OCI-LY3 (cell line): Measurements from ENCODE around the gene SLC45A2.

ENCODE experiments used
- H2AFZ ChIP-seq: fragments of 200-600, 300-600 bp; shearing (Covaris generic); 2 replicates; pipeline ENCODE4 v1.6.0; 2014; ENCODE audit warnings: antibody characterized with exemption, low read depth, low read length
- H3K27ac ChIP-seq: fragments of 200-600, 300-600 bp; sonication (generic); 2 replicates; pipeline ENCODE4 v1.5.1; 2014; ENCODE audit warnings: mild to moderate bottlenecking, low read length, moderate library complexity, mixed read lengths
- H3K27me3 ChIP-seq: fragments of 200-600, 300-600 bp; sonication (generic); 2 replicates; pipeline ENCODE4 v1.6.1; 2014; ENCODE audit warnings: low read depth, low read length, mixed read lengths
- H3K36me3 ChIP-seq: fragments of 200-600, 300-600 bp; sonication (generic); replicated peaks from 2 replicates; pipeline ENCODE3; 2014; ENCODE audit warnings: low read depth, low read length, mixed read lengths
- H3K4me1 ChIP-seq: fragments of 300-600, 200-600 bp; sonication (generic); 2 replicates; pipeline ENCODE4 v1.6.1; 2014; ENCODE audit warnings: low read length, mixed read lengths
- H3K4me2 ChIP-seq: fragments of 200-600, 300-600 bp; sonication (generic); 2 replicates; pipeline ENCODE4 v1.6.1; 2014; ENCODE audit warnings: low read length, mixed read lengths
- H3K4me3 ChIP-seq: fragments of 300-600, 200-600 bp; sonication (generic); 2 replicates; pipeline ENCODE4 v1.5.1; 2014; ENCODE audit warnings: antibody characterized with exemption, mild to moderate bottlenecking, low read length, moderate library complexity
- H3K79me2 ChIP-seq: fragments of 300-600, 200-600 bp; shearing (Covaris generic); 2 replicates; pipeline ENCODE4 v1.6.1; 2014; ENCODE audit warnings: mild to moderate bottlenecking, low read length, mixed read lengths
- H3K9ac ChIP-seq: fragments of 300-600, 200-600 bp; shearing (Covaris generic); 2 replicates; pipeline ENCODE4 v1.6.0; 2014; ENCODE audit warnings: mild to moderate bottlenecking, low read length, moderate library complexity
- H3K9me3 ChIP-seq: fragments of 200-600, 300-600 bp; shearing (Covaris generic); 2 replicates; pipeline ENCODE4 v1.6.1; 2014; ENCODE audit warnings: low read length, mixed read lengths; ENCODE audit not compliant: insufficient read depth
- H4K20me1 ChIP-seq: fragments of 200-600, 300-600 bp; sonication (generic); 2 replicates; pipeline ENCODE4 v1.6.1; 2016; ENCODE audit warnings: low read length, mixed read lengths; ENCODE audit not compliant: insufficient read depth
- CTCF ChIP-seq: fragments of 200-600, 300-600 bp; sonication (generic); IDR thresholded peaks from 2 replicates; pipeline ENCODE4 v1.5.1; 2014; ENCODE audit warnings: antibody characterized with exemption, low read length, low read depth
- EZH2phosphoT487 ChIP-seq: fragments of 200-600 bp; shearing (Covaris generic); IDR thresholded peaks from 2 replicates; pipeline ENCODE4 v1.6.1; 2018; ENCODE audit warnings: antibody characterized with exemption, mixed run types, low read depth

SLC45A2 gene

DNA sequence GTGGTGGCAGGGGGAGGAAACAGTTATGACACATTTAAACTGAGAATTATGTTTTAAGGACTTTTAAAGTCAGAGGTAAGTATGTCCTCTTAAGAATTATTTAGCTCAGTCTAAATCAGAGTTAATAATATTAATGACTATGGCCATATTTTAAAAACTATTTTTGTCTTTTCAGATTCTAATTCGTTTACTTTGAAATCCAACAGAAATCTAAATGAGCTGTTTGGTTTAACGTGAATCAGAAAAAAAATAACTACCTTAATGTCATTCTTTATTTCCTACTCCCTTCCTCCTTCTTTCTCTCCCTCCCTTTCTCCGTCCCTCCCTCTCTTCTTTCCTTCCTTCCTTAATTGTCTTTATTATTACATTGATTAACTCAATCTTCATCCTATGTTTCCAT, 43.9 kb upstream of the SLC45A2 start:
- no peak overlapping the region for H3K4me2 ChIP-seq
- no peaks in the 10 kb centered on the region for H3K9me3 ChIP-seq
- no peak overlapping the region for H3K4me3 ChIP-seq
- no peak overlapping the region for H3K9ac ChIP-seq
- H2AFZ ChIP-seq: no peak overlapping the region
- H3K79me2 ChIP-seq: no peaks in the 10 kb centered on the region
- H3K27me3 ChIP-seq: no peaks in the 10 kb centered on the region
- no peaks in the 10 kb centered on the region for H4K20me1 ChIP-seq
- H3K36me3 ChIP-seq: no peaks in the 10 kb centered on the region
- H3K4me1 ChIP-seq: no peaks in the 10 kb centered on the region
- no peak for TF ChIP-seq CTCF
- H3K27ac ChIP-seq: no peak overlapping the region

DNA sequence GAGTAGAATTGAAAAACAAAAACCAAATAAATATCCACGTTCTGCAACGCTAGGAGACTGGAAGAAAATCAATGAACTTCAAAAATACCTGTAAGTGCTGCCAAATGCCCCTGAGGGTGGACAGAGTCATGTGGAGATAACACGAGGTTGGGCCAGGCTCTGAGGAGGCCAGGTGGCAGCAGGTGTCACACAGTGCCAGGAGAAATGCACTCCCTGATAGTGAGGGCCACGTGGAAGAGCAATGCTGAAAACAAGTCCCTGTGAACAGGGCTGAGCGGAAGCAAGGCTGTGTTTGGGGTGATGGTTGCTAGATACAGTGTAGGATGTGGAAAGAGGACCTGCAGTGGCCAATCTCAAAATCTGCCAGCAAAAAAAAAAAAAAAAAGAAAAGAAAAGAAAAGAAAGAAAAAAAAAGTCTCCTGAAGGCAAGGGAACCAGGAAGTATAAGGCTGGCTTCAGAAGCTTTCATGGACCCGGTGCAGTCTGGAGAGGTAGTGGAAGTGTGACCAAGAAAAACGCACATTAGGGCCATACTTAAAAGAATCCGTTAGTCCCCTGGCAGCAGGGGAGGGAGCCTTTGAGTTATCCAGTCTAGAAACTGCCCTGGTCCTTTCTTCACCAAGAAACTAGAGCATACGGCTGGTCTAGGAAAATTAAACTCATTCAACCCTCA, 41.7 kb upstream of the SLC45A2 start:
- Histone ChIP-seq H3K27me3 (no peaks in the 10 kb centered on the region), H3K36me3 (no peaks in the 10 kb centered on the region), H3K27ac (no peak overlapping the region), H3K4me1 (peaks cover 5% of the 10 kb centered on the region), H2AFZ (no peak overlapping the region), H3K4me3 (no peak overlapping the region), H4K20me1 (no peaks in the 10 kb centered on the region), H3K9ac (no peak overlapping the region), H3K9me3 (no peaks in the 10 kb centered on the region), H3K79me2 (no peaks in the 10 kb centered on the region), H3K4me2 (no peak overlapping the region)
- no peak for TF ChIP-seq CTCF
- no peak for TF ChIP-seq EZH2phosphoT487

DNA sequence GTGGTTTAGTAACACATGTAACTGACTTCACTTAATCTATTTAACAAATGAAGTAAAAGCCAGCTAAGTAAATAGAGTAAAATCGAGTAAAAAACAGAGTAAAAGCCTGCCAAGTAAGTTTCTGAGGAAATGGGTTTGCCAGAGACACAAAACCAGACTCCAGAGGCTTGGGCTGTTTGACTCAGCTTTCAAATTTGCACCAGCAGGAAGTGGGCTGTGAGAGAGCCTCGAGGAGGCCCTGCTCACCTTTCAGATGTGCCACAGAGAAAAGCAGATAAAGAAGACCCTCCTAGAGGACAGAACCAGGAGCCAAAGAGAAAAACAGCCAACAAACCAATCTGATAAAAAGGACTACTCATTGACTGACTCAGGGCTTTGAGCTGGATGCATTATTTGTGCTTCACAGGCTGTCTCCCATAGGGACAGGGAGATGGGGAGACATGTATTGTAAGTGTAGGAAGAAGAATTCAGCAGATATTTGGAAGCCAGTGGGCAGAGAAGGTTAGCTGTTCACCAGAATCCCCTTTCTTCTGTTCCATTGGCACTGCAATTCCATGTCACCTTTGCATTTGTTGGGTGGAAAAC, 37.7 kb upstream of the SLC45A2 start:
- Histone ChIP-seq H3K4me3 (no peak overlapping the region), H3K4me1 (peaks cover 5% of the 10 kb centered on the region), H3K9me3 (no peaks in the 10 kb centered on the region), H4K20me1 (no peaks in the 10 kb centered on the region), H3K36me3 (no peaks in the 10 kb centered on the region), H3K27me3 (no peaks in the 10 kb centered on the region), H3K79me2 (no peaks in the 10 kb centered on the region), H3K27ac (no peak overlapping the region), H3K9ac (no peak overlapping the region), H2AFZ (no peak overlapping the region), H3K4me2 (no peak overlapping the region)
- no peak for TF ChIP-seq EZH2phosphoT487

DNA sequence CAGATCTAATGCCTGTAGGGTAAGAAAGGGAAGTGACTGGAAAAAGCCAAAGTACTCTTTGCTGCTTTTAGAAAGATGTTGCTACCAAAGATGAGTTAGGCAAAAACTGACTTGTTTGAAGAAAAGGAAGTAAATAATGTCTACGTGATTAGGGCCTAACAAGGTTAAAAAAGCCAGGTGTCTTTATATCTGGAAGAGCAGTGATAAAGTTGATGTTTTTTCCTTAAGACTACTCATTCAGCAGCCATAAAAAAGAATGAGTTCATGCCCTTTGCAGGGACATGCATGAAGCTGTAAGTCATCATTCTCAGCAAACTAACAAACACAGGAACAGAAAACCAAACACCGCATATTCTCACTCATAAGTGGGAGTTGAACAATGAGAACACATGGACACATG, 36.8 kb upstream of the SLC45A2 start:
- no peaks in the 10 kb centered on the region for H3K9me3 ChIP-seq
- no peaks in the 10 kb centered on the region for H3K79me2 ChIP-seq
- no peak overlapping the region for H3K27ac ChIP-seq
- no peaks in the 10 kb centered on the region for H4K20me1 ChIP-seq
- peaks cover 5% of the 10 kb centered on the region for H3K4me1 ChIP-seq
- H3K4me3 ChIP-seq: no peak overlapping the region
- no peak overlapping the region for H2AFZ ChIP-seq
- no peak overlapping the region for H3K9ac ChIP-seq
- H3K27me3 ChIP-seq: no peaks in the 10 kb centered on the region
- TF ChIP-seq EZH2phosphoT487 (no peak), CTCF (no peak)
- no peaks in the 10 kb centered on the region for H3K36me3 ChIP-seq
- H3K4me2 ChIP-seq: no peak overlapping the region
